Heart right ventricle (tissue), 16 donors: ENCODE results near the gene KCNA10. TPM values are rescaled to one million over a fixed set of nuclear protein-coding genes. Genes with fewer than 3 reads are reported as not detected.

Experiments used
- ATAC-seq, 8 donors: fragments of 200-7000 bp; cut with Tn5 transposase; one replicate each; pipeline ENCODE4 v1.9.1; 2020; ENCODE audit warnings: mild to moderate bottlenecking in 8 of 8, moderate library complexity in 8 of 8, moderate number of reproducible peaks in 1 of 8
- DNase-seq, 2 donors: peaks; one replicate each; pipeline ENCODE4 v3.0.0-alpha.2; 2020
- H3K27ac ChIP-seq, 10 donors: fragments of 200-600 bp; sonication (generic) in 2 of 10; one replicate each; pipeline versions ENCODE4 v1.5.0 to v1.8.0; 2020 to 2022; ENCODE audit warnings: mild to moderate bottlenecking in 3 of 10
- H3K27me3 ChIP-seq, 7 donors: fragments of 200-600 bp; one replicate each; pipeline ENCODE4 v1.8.0; 2021 to 2022; ENCODE audit warnings: mild to moderate bottlenecking in 2 of 7
- H3K36me3 ChIP-seq, 9 donors: fragments of 200-600 bp; sonication (generic) in 1 of 9; one replicate each; pipeline versions ENCODE4 v1.5.0 to v1.8.0; 2020 to 2022; ENCODE audit warnings: mild to moderate bottlenecking in 2 of 9
- H3K4me1 ChIP-seq, 9 donors: fragments of 200-600 bp; sonication (generic) in 1 of 9; one replicate each; pipeline versions ENCODE4 v1.5.0 to v1.8.0; 2020 to 2022; ENCODE audit warnings: mild to moderate bottlenecking in 4 of 9
- H3K4me3 ChIP-seq, 10 donors: fragments of 200-600 bp; sonication (generic) in 2 of 10; one replicate each; pipeline versions ENCODE4 v1.5.0 to v1.8.0; 2020 to 2022; ENCODE audit warnings: mild to moderate bottlenecking in 7 of 10, moderate library complexity in 2 of 10
- H3K9me3 ChIP-seq, 11 donors: fragments of 200-600 bp in 10 of 11; sonication (generic) in 2 of 11; one replicate each; pipeline versions ENCODE4 v1.5.0 to v1.8.0; 2013 to 2022; ENCODE audit warnings: mild to moderate bottlenecking in 2 of 11, control low read depth in 1 of 11, moderate library complexity in 1 of 11
- WGBS, 2 donors: extraction: QIAGEN DNeasy Blood & Tissue Kit; methylation state at CpG; one replicate each; pipeline ENCODE4 v1.1.7; 2013; ENCODE audit warnings: inconsistent platforms in 1 of 2; 5-methylcytosine and 5-hydroxymethylcytosine counted together
- intact Hi-C, 10 donors: fragments of 100-400 bp; cut with DNase I; formaldehyde crosslinking; loops; one replicate each; pipeline versions ENCODE4 v1.11.1 to v1.14.2; 2022
- polyA plus RNA-seq, 2 donors: library from polyadenylated mRNA; stranded (reverse); fragments of 200-250 nt; gene quantifications; one replicate each; pipeline ENCODE4 v1.2.3, GENCODE V29; 2013
- total RNA-seq, 10 donors: library from RNA; stranded (reverse); fragmentation: NEBNext Ultra II Directional in 3 of 10; extraction: Animal tissue kit (Norgen Biotek cat#: 25700) in 3 of 10; gene quantifications; one replicate each; pipeline versions ENCODE4 v1.2.1 to v1.2.4, GENCODE V29; 2021 to 2023
- TF ChIP-seq, protein P1 (sequence below), 9 donors: fragments of 200-600 bp; sonication (generic) in 2 of 9; IDR thresholded peaks; one replicate each; pipeline versions ENCODE4 v1.5.0 to v1.8.0; 2021 to 2022; ENCODE audit warnings: antibody characterized with exemption in 9 of 9, mild to moderate bottlenecking in 5 of 9, moderate library complexity in 1 of 9
- donor health status: Arrhythmogenic right ventricular cardiomyopathy.
- donor health status: ischemic (EF 13 %, LVEDD 7.1; RV severe dilation, severe dysfunction).
- donor health status: healthy with polysubstance abuse.
- donor health status: DM: no; HTN: yes; CAD: no.
- donor health status: DM: no; HTN: no; CAD: no.
- donor health status: ischemic (EF 25% LVEDD 6.9; RV normal size, moderate dysfunction).
- donor health status: ischemic (EF 25% LVEDD 5.7; RV mildly dilated, moderate dysfunction).
- donor health status: healthy.
- donor health status: DM: yes; HTN: yes; CAD: no.
- donor health status: Ischemic cardiomyopathy.
- donor health status: ischemic (EF 35%, LVEDD 5.7; RV mildly dilated, moderate dysfunction).
- donor health status: nonischemic (EF 11% LVEDD 7.7; RV severe dilation, severe dysfunction).
- donor health status: DM: yes; HTN: yes; CAD: no.
- donor health status: PGD.
- donor health status: ischemic (EF 29% LVEDD 5.4; RV normal size, mild dysfunction).
- donor health status: nonischemic (EF 23%, LVEDD 6.1; RV moderate dilation, normal function).

KCNA10 gene
- total and polyA plus RNA-seq, 12 donors = not detected

DNA sequence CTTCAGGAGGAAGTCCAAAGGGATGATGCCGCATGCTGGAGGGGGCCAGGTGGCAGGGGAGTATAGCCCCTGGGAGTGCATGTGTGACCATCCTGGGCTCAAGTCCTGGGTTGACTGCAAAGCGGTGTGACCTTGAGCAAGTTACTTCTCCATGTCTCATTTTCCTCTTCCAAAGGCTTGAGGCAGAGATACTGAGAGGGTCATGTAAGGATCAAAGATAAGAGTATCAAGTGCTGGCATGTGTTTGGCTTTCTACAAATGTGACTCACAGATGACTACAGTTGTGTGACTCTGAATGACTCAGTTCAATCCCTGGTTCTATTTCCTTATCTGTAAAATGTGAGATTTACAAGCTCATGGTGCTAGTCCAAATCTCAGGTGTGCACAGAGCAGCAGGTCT is 41.9 kb downstream of the KCNA10 start:
- intact Hi-C loops = no loop called here
- no peaks in the 10 kb centered on the region for H3K27me3 ChIP-seq
- TF ChIP-seq, protein P1, sequence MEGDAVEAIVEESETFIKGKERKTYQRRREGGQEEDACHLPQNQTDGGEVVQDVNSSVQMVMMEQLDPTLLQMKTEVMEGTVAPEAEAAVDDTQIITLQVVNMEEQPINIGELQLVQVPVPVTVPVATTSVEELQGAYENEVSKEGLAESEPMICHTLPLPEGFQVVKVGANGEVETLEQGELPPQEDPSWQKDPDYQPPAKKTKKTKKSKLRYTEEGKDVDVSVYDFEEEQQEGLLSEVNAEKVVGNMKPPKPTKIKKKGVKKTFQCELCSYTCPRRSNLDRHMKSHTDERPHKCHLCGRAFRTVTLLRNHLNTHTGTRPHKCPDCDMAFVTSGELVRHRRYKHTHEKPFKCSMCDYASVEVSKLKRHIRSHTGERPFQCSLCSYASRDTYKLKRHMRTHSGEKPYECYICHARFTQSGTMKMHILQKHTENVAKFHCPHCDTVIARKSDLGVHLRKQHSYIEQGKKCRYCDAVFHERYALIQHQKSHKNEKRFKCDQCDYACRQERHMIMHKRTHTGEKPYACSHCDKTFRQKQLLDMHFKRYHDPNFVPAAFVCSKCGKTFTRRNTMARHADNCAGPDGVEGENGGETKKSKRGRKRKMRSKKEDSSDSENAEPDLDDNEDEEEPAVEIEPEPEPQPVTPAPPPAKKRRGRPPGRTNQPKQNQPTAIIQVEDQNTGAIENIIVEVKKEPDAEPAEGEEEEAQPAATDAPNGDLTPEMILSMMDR (IDR thresholded peaks at IDR 0.05) = no peak
- no peaks in the 10 kb centered on the region for H3K36me3 ChIP-seq
- 67 to 71% methylated on average over 2 of the region's 2 CpGs for WGBS, 2 donors
- no peak overlapping the region for H3K4me3 ChIP-seq
- DNase-seq (no peak), ATAC-seq (peak in 4 of 8 donors; percentile 41 to 82 (median 68))
- no peak overlapping the region for H3K27ac ChIP-seq
- no peaks in the 10 kb centered on the region for H3K9me3 ChIP-seq
- peaks cover 0 to 17% (median 8%) of the 10 kb centered on the region in 9 donors for H3K4me1 ChIP-seq

DNA sequence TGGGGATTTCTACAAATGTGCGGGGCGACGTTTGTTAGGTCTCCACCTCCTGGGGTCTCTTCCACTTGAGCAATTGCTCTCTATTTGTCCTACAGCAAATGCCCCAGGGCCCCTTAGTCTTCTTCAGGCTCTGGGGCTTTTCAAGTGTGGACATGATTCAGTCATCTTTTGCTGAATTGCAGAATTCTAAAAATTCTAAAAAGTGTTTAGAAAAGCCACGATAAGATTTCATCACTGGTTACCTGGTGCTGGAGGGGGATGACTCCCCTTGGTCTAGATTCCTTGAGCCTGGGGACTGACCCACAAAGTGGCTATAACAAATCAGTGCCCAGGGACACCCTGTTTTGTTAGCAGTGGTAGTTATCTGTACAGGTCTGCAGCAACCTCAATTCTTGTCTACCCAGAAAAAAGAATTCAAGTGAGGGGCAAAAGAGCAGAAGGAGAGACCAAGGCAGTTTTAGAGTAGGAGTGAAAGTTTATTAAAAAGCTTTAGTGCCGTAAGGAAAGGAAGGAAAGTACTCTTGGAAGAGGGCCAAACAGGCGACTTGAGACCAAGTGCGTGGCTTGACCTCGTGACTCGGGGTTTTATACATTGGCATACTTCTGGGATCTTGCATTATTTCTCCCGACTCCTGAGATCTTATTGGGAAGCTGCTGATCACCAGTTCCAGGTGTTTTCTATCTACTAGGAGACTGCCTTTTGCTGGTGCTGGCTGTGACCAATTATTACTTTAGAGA is 42.8 kb downstream of the KCNA10 start:
- no peaks in the 10 kb centered on the region for H3K27me3 ChIP-seq
- TF ChIP-seq, protein P1 (IDR thresholded peaks at IDR 0.05) = no peak
- H3K4me3 ChIP-seq = no peak overlapping the region
- intact Hi-C loops = no loop called here
- no peak for ATAC-seq
- no peak overlapping the region for H3K27ac ChIP-seq
- WGBS, 2 donors = 57 to 72% methylated on average over 10 of the region's 10 CpGs
- no peaks in the 10 kb centered on the region for H3K9me3 ChIP-seq
- peaks cover 0 to 13% (median 6%) of the 10 kb centered on the region in 9 donors for H3K4me1 ChIP-seq
- no peak for DNase-seq
- no peaks in the 10 kb centered on the region for H3K36me3 ChIP-seq

DNA sequence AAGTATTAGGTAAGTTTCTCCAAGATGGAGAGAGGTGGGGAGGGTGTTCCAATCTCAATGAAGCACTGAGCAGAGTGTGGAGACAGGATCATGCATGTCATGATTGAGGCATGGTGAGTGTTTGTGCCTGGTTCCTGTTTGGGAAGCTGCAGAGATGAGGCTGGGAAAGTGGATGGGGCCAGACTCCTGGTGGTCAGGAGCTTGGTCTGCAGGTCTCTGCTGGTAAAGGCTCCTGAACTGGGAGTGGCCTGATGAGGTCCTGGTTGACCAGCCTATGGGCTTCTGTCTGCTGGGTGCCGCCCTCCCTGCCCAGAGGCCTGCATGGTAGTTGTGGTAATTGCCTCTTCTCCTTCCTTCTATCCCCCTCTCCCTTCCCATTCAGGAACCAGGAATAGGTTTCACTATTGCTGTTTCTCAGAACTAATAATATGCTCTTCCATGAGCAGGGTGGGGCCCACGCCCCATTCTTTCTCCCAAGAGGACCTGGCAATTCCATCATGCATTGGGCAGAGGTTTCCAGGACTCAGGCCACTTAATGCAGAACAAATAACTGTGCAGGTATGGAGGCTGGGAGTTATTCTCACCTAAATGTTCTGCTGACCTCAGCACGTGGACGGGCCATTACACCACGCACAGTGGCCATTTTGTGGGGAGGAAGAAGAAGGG is 43.5 kb downstream of the KCNA10 start:
- Histone ChIP-seq H3K27ac (no peak overlapping the region), H3K4me1 (peaks cover 0 to 13% (median 6%) of the 10 kb centered on the region in 9 donors), H3K27me3 (no peaks in the 10 kb centered on the region), H3K4me3 (no peak overlapping the region), H3K36me3 (no peaks in the 10 kb centered on the region), H3K9me3 (no peaks in the 10 kb centered on the region)
- intact Hi-C loops = no loop called here
- ATAC-seq (no peak), DNase-seq (no peak)
- TF ChIP-seq, protein P1 (IDR thresholded peaks at IDR 0.05) = no peak
- WGBS, 2 donors = 92 to 93% methylated on average over 5 of the region's 5 CpGs

DNA sequence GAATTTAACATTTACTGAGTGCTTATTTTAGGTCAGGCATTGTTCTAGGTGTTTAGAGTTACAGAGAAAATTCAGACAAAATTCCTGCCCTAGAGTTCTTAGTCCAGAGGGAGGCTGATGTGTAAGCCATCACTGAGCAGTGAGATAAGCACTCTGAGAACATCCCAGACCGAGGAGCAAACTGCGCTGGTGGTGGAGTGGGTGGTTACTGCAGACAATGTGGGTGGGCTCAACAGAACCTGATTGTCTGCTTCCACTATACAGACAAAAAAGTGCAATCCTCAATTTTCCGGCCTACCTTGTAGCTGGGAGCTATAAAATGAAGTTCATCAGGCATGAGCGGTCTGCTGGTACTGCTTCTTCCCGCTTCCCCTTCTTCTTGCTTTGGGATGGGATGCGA is 44.5 kb downstream of the KCNA10 start:
- no peak overlapping the region for H3K4me3 ChIP-seq
- H3K4me1 ChIP-seq = peaks cover 0 to 13% (median 6%) of the 10 kb centered on the region in 9 donors
- 82 to 89% methylated on average over 6 of the region's 6 CpGs for WGBS, 2 donors
- TF ChIP-seq, protein P1 (IDR thresholded peaks at IDR 0.05) = no peak
- ATAC-seq (no peak), DNase-seq (no peak)
- no peaks in the 10 kb centered on the region for H3K36me3 ChIP-seq
- H3K9me3 ChIP-seq = no peaks in the 10 kb centered on the region
- intact Hi-C loops = no loop called here
- no peak overlapping the region for H3K27ac ChIP-seq
- H3K27me3 ChIP-seq = no peaks in the 10 kb centered on the region
